ENCODE results near the gene NUCKS1. TPM values are rescaled to one million over a fixed set of nuclear protein-coding genes. Genes with fewer than 3 reads are reported as not detected.

The NUCKS1 gene
- total RNA-seq, 2 experiments from 2014 or later: 152 to 287 TPM

DNA sequence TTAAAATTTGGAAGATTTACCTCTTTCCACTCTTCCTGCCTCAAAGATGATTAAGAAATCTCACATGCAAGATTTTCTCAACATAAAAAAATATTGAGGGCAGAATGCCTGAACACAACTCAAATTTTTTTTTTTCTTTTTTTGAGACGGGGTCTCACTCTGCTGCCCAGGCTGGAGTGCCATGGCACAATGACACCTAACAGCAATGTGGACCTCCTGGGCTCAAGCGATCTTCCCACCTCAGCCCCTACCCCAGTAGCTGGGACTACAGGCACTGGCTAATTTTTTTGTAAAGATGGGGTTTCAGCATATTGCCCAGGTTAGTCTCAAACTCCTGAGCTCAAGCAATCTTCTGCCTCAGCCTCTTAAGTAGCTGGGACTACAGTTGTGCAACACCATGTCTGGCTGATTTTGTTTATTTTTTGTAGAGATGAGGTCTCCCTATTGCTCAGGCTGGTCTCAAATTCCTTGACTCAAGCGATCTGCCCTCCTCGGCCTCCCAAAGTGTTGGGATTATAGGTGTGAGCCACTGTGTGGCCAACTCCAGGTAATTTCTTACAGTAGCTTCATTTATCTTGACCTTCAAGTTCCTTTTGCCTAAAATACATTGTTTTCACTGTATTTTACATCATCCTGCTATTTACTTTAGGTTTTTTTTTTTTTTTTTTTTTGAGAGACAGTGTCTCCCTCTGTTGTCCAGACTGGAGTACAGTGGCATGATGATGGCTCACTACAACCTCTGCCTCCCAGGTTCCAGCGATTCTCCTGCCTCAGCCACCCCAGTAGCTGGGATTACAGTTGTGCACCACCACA is 10.4 kb downstream of the NUCKS1 start:
- DNase-seq (ENCODE audit: low spot score): no peak
- Histone ChIP-seq H3K4me2 (ENCODE audit: low read length) (no peak overlapping the region), H4K20me1 (ENCODE audit: insufficient read depth, low read length) (peaks cover 49% of the 10 kb centered on the region), H3K4me3 (ENCODE audit: low read depth, low read length, poor library complexity, severe bottlenecking) (no peak overlapping the region), H3K79me2 (ENCODE audit: insufficient read depth, low read depth, low read length) (peaks cover 100% of the 10 kb centered on the region), H3K27ac (ENCODE audit: low read depth, low read length, poor library complexity, severe bottlenecking) (no peak overlapping the region), H3K9me2 (ENCODE audit: insufficient read depth, low read length) (no peaks in the 10 kb centered on the region), H3K36me3 (ENCODE audit: insufficient read depth, low read length) (peaks cover 70% of the 10 kb centered on the region), H3K4me1 (ENCODE audit: insufficient read depth, low read length, poor library complexity, severe bottlenecking) (peaks cover 39% of the 10 kb centered on the region), H2AFZ (ENCODE audit: low read length) (no peak overlapping the region), H3K9me3 (ENCODE audit: low read length) (no peaks in the 10 kb centered on the region)
- CTCF ChIA-PET (ENCODE audit: unreplicated experiment): interaction anchor here (0.6 kb wide), 1 partner anchor 15 kb away, joined by 3 read pairs; no protein-coding TSS in a partner anchor
- TF ChIP-seq EZH2phosphoT487 (IDR thresholded peaks at IDR 0.05; ENCODE audit: borderline replicate concordance, low read depth, low read length): no peak
- TF ChIP-seq, protein P1, sequence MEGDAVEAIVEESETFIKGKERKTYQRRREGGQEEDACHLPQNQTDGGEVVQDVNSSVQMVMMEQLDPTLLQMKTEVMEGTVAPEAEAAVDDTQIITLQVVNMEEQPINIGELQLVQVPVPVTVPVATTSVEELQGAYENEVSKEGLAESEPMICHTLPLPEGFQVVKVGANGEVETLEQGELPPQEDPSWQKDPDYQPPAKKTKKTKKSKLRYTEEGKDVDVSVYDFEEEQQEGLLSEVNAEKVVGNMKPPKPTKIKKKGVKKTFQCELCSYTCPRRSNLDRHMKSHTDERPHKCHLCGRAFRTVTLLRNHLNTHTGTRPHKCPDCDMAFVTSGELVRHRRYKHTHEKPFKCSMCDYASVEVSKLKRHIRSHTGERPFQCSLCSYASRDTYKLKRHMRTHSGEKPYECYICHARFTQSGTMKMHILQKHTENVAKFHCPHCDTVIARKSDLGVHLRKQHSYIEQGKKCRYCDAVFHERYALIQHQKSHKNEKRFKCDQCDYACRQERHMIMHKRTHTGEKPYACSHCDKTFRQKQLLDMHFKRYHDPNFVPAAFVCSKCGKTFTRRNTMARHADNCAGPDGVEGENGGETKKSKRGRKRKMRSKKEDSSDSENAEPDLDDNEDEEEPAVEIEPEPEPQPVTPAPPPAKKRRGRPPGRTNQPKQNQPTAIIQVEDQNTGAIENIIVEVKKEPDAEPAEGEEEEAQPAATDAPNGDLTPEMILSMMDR (conservative IDR thresholded peaks at IDR 0.05; ENCODE audit: low read length): no peak
- intact Hi-C loops (cut with micrococcal nuclease; ENCODE audit: unreplicated experiment): no loop called here
- POLR2A ChIA-PET: interaction anchor here (0.6 to 1.2 kb wide), 7 partner anchors 15 to 1796 kb away, joined by 3 to 5 read pairs (median 4); partner anchors contain the start of gene PM20D1
- BruUV-seq (replicated peaks): no TSS peak

DNA sequence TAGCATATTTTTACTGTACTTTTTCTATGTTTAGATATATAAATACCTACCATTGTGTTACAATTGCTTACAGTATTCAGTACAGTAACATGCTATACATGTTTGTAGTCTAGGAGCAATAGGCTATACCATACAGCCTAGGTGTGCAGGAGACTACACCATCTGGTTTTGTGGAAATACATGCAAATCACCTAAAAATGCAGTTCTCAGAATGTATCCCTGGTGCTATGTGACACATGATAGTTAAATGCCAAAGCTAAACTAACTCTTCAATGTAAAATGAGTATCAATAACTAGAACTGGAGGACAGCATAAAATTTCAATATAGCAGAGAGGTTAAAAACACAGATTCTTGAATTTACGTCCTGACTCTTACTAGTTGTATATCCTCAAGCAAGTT is 14.8 kb downstream of the NUCKS1 start:
- peaks cover 81% of the 10 kb centered on the region for H3K36me3 ChIP-seq (ENCODE audit: insufficient read depth, low read length)
- no peaks in the 10 kb centered on the region for H3K9me2 ChIP-seq (ENCODE audit: insufficient read depth, low read length)
- H3K4me2 ChIP-seq (ENCODE audit: low read length): no peak overlapping the region
- POLR2A ChIA-PET: interaction anchor here (1.1 kb wide), 1 partner anchor 58 kb away, joined by 5 read pairs; no protein-coding TSS in a partner anchor
- H3K27ac ChIP-seq (ENCODE audit: low read depth, low read length, poor library complexity, severe bottlenecking): no peak overlapping the region
- intact Hi-C loops (cut with micrococcal nuclease; ENCODE audit: unreplicated experiment): no loop called here
- no peak for DNase-seq (ENCODE audit: low spot score)
- H3K4me1 ChIP-seq (ENCODE audit: insufficient read depth, low read length, poor library complexity, severe bottlenecking): peaks cover 8% of the 10 kb centered on the region
- H3K4me3 ChIP-seq (ENCODE audit: low read depth, low read length, poor library complexity, severe bottlenecking): no peak overlapping the region
- TF ChIP-seq EZH2phosphoT487 (IDR thresholded peaks at IDR 0.05; ENCODE audit: borderline replicate concordance, low read depth, low read length): no peak
- TF ChIP-seq, protein P1 (conservative IDR thresholded peaks at IDR 0.05; ENCODE audit: low read length): no peak
- peaks cover 35% of the 10 kb centered on the region for H4K20me1 ChIP-seq (ENCODE audit: insufficient read depth, low read length)
- no TSS peak for BruUV-seq (replicated peaks)
- H3K79me2 ChIP-seq (ENCODE audit: insufficient read depth, low read depth, low read length): peaks cover 100% of the 10 kb centered on the region
- CTCF ChIA-PET (ENCODE audit: unreplicated experiment): interaction anchor here (0.8 kb wide), 1 partner anchor 11 kb away, joined by 3 read pairs; no protein-coding TSS in a partner anchor
- no peaks in the 10 kb centered on the region for H3K9me3 ChIP-seq (ENCODE audit: low read length)
- no peak overlapping the region for H2AFZ ChIP-seq (ENCODE audit: low read length)
